ENCODE measurements around the gene OSBPL9. TPM values are rescaled to one million over a fixed set of nuclear protein-coding genes. Genes with fewer than 3 reads are reported as not detected.

The OSBPL9 gene
- total RNA-seq, 1 experiment from 2014 or later, result 61.9 TPM

DNA sequence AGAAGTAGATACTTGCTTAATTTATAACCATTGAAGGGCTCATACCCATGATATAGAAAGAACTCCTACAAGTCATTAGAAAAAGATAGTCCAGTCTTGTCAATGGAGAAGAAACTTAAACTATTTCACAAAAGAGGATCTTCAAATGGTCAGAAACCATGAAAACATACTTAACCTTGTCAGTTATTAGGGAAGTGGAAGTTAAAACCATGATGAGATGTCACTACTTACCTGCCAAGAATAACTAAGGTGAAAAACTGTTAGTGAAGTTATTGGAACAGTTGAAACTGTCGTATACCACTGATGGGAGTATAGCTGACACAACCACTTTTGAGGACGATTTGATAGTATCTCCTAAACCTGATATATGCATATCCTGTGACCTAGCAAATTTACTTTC, 46.8 kb downstream of the OSBPL9 start:
- POLR2A ChIA-PET, result no interaction called here
- CTCF ChIA-PET, result no interaction called here
- no peak overlapping the region for H3K27ac Mint-ChIP-seq (ENCODE audit: unreplicated experiment)
- no peak for DNase-seq
- intact Hi-C loops (cut with micrococcal nuclease; ENCODE audit: unreplicated experiment), result no loop called here
- H3K4me1 ChIP-seq, result peaks cover 28% of the 10 kb centered on the region
- H3K27me3 Mint-ChIP-seq (ENCODE audit: insufficient read depth, unreplicated experiment), result no peaks in the 10 kb centered on the region
- TF ChIP-seq CTCF (IDR thresholded peaks at IDR 0.05; ENCODE audit: insufficient read depth in 1 of 2, low read depth in 1 of 2, low read length in 1 of 2, severe bottlenecking in 1 of 2, unreplicated experiment in 1 of 2), result no peak
- H3K36me3 Mint-ChIP-seq (ENCODE audit: insufficient read depth, unreplicated experiment), result no peaks in the 10 kb centered on the region
- H3K4me3 ChIP-seq (ENCODE audit: low read depth, low read length), result no peak overlapping the region
- no peaks in the 10 kb centered on the region for H3K9me3 ChIP-seq
- no peak overlapping the region for H3K4me3 Mint-ChIP-seq (ENCODE audit: unreplicated experiment)
- H3K4me1 Mint-ChIP-seq (ENCODE audit: low read depth, unreplicated experiment), result peaks cover 27% of the 10 kb centered on the region
- no TSS peak for BruUV-seq (replicated peaks)
- no peaks in the 10 kb centered on the region for H3K27me3 ChIP-seq (replicated peaks; ENCODE audit: control insufficient read depth, insufficient read depth, low read length)
- H3K36me3 ChIP-seq (ENCODE audit: control insufficient read depth, insufficient read depth, low read length), result no peaks in the 10 kb centered on the region
- no peaks in the 10 kb centered on the region for H3K9me3 Mint-ChIP-seq (ENCODE audit: unreplicated experiment)

GRCh38 chr1:51664421-51665240, 47.7 kb downstream of the OSBPL9 start:
- no peaks in the 10 kb centered on the region for H3K27me3 ChIP-seq (replicated peaks; ENCODE audit: control insufficient read depth, insufficient read depth, low read length)
- intact Hi-C loops (cut with micrococcal nuclease; ENCODE audit: unreplicated experiment), result no loop called here
- Mint-ChIP-seq H3K36me3 (ENCODE audit: insufficient read depth, unreplicated experiment) (no peaks in the 10 kb centered on the region), H3K4me3 (ENCODE audit: unreplicated experiment) (no peak overlapping the region), H3K4me1 (ENCODE audit: low read depth, unreplicated experiment) (peaks cover 29% of the 10 kb centered on the region), H3K9me3 (ENCODE audit: unreplicated experiment) (no peaks in the 10 kb centered on the region), H3K27me3 (ENCODE audit: insufficient read depth, unreplicated experiment) (no peaks in the 10 kb centered on the region), H3K27ac (ENCODE audit: unreplicated experiment) (no peak overlapping the region)
- H3K9me3 ChIP-seq, result no peaks in the 10 kb centered on the region
- CTCF ChIA-PET, result no interaction called here
- no peak overlapping the region for H3K4me3 ChIP-seq (ENCODE audit: low read depth, low read length)
- POLR2A ChIA-PET, result interaction anchor here (1.0 kb wide), 1 partner anchor 65 kb away, joined by 3 read pairs; no protein-coding TSS in a partner anchor
- no peak for DNase-seq
- no peaks in the 10 kb centered on the region for H3K36me3 ChIP-seq (ENCODE audit: control insufficient read depth, insufficient read depth, low read length)
- BruUV-seq (replicated peaks), result no TSS peak
- no peak for TF ChIP-seq CTCF (IDR thresholded peaks at IDR 0.05; ENCODE audit: insufficient read depth in 1 of 2, low read depth in 1 of 2, low read length in 1 of 2, severe bottlenecking in 1 of 2, unreplicated experiment in 1 of 2)
- H3K4me1 ChIP-seq, result peaks cover 28% of the 10 kb centered on the region

GRCh38 chr1:51666478-51666877, 49.6 kb downstream of the OSBPL9 start:
- TF ChIP-seq CTCF (IDR thresholded peaks at IDR 0.05; ENCODE audit: insufficient read depth in 1 of 2, low read depth in 1 of 2, low read length in 1 of 2, severe bottlenecking in 1 of 2, unreplicated experiment in 1 of 2), result no peak
- no peak overlapping the region for H3K4me3 Mint-ChIP-seq (ENCODE audit: unreplicated experiment)
- peaks cover 13% of the 10 kb centered on the region; the same call in 1 of the 2 replicates for H3K4me1 ChIP-seq
- H3K36me3 Mint-ChIP-seq (ENCODE audit: insufficient read depth, unreplicated experiment), result no peaks in the 10 kb centered on the region
- H3K27me3 ChIP-seq (replicated peaks; ENCODE audit: control insufficient read depth, insufficient read depth, low read length), result no peaks in the 10 kb centered on the region
- H3K36me3 ChIP-seq (ENCODE audit: control insufficient read depth, insufficient read depth, low read length), result no peaks in the 10 kb centered on the region
- no peaks in the 10 kb centered on the region for H3K27me3 Mint-ChIP-seq (ENCODE audit: insufficient read depth, unreplicated experiment)
- H3K27ac Mint-ChIP-seq (ENCODE audit: unreplicated experiment), result no peak overlapping the region
- no peak overlapping the region for H3K4me3 ChIP-seq (ENCODE audit: low read depth, low read length)
- ChIA-PET POLR2A (no interaction called here), CTCF (no interaction called here)
- DNase-seq, result no peak
- H3K9me3 Mint-ChIP-seq (ENCODE audit: unreplicated experiment), result no peaks in the 10 kb centered on the region
- H3K9me3 ChIP-seq, result no peaks in the 10 kb centered on the region
- intact Hi-C loops (cut with micrococcal nuclease; ENCODE audit: unreplicated experiment), result no loop called here
- no TSS peak for BruUV-seq (replicated peaks)
- H3K4me1 Mint-ChIP-seq (ENCODE audit: low read depth, unreplicated experiment), result peaks cover 16% of the 10 kb centered on the region
